Measurements from ENCODE around the gene PLA2G7. TPM values are rescaled to one million over a fixed set of nuclear protein-coding genes. Genes with fewer than 3 reads are reported as not detected.
"Not testable (repeated sequence)": the region's sequence is repeated elsewhere in the genome, so short reads cannot be mapped to it uniquely, and the experiment has no call there.

The PLA2G7 gene
- polyA plus RNA-seq, 3 donors, result 2.7 to 3.1 (median 2.8) TPM

DNA sequence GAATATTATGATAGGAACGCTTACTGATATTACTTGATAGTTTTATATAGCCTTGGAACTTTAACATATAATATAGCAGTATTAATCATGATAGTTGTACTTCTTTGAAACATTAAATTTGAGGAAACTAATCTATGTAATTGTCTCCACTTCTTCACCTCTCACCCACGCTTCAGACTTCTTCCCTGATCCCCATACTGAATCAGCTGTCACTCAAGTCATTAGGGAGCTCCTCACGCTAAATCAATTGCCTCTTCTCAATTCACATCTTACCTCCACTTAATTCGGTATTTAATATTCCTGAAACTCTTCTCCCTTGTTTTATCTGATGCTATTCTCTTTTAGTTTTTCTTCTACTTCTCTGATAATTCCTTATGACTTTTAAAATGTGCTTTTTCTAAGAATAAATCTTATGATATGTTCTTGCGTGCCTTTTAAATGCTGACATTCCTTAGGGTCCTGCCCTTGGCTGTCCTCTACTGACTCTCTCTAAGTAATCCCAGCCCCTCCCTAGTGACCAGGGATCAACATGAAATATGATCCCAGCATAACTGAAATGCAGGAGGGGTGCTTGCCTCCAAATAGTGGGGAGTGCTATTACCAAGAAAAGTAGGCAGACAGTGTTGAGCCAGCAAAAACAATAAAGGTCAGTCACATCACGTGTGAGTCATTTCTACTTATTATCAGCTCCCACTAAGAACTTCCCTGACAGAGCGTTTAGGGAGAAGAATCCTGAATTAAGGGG, 21.5 kb upstream of the PLA2G7 start:
- peak in 1 of 11 donors; percentile 1 for DNase-seq (ENCODE audit: extremely low read depth in 1 of 11, low read depth in 9 of 11, low spot score in 4 of 11)

DNA sequence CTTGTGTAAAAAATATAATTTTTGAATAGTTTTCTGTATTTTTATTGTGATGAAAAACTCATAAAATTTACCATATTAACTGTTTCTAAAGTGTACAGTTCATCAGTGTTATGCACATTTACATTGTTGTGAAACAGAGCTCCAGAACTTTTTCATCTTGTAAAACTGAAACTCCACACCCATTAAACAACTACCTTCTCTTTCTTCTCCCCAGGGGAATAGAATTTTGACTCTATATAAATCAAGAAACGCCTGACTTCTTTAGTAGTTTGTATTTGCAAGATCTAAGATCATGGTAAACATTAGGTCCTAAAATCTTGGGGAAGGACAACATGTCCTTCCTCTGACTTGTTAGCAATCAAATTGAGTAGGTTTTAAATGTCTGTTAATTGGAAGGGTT, 20.7 kb upstream of the PLA2G7 start:
- no peak for DNase-seq (ENCODE audit: extremely low read depth in 1 of 11, low read depth in 9 of 11, low spot score in 4 of 11)

DNA sequence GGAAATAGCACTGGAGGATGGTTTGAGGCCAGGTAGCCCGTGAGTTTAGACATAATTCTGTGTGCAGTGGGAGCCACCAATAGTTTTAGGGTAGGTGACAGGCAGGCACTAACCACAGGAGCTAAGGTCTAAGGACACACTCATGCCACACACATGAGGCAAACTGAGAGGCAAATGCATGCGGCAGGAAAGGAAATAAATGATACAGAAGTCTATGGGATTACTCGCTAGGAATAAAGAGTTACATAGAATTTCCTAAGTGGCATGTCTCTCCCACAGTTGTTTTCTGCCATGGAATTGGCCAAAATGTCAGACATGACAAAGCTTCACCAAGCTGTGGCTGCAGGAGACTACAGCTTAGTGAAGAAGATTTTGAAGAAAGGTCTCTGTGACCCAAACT, 16.5 kb upstream of the PLA2G7 start:
- no peak for DNase-seq (ENCODE audit: extremely low read depth in 1 of 11, low read depth in 9 of 11, low spot score in 4 of 11)

DNA sequence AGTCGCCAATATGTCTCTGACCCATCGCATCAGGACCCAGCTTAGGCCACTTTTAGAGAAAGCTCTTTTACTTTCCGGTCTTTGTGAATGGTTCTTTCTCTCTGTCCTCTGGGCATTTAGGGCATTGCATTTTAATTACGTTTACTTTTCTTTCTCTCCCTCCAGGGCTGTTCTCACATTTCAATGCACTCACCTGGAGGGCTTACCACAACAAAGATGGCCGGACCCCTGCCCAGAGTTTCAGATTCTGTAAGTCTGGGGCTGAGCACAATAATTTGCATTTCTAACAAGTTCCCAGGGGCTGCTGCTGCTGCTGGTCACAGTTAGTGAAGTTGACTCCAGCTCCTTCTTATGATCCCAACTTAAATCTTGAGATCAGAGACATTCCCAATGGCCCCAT, 14.6 kb upstream of the PLA2G7 start:
- no peak for DNase-seq (ENCODE audit: extremely low read depth in 1 of 11, low read depth in 9 of 11, low spot score in 4 of 11)

DNA sequence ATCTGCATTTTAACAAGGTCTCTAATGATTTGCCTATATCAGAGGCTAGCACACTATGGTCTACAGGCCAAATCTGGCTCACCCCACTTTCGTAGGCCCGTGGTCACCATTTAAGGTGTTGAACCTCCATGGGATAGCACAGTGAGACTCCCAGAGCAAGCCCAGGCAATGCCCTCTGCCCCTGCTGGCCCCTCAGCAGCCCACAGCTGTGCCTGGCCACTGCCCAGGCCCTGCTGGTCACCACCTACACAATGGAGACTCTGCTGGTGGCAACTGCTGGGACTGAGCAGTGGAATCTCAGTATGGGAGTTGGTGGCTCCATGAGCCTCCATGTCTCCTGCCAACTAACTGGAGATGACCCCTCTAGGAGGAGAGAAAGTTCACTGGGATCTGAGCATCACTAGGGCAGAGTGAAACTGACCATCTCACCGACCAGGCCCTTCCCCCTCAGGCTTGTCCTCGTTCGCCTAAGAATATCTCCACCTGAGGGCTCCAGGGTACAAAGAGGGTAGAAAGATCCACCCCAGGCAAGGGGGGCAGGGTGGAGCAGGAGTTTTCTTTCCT, 13.8 kb upstream of the PLA2G7 start:
- DNase-seq (ENCODE audit: extremely low read depth in 1 of 11, low read depth in 9 of 11, low spot score in 4 of 11), result no peak

DNA sequence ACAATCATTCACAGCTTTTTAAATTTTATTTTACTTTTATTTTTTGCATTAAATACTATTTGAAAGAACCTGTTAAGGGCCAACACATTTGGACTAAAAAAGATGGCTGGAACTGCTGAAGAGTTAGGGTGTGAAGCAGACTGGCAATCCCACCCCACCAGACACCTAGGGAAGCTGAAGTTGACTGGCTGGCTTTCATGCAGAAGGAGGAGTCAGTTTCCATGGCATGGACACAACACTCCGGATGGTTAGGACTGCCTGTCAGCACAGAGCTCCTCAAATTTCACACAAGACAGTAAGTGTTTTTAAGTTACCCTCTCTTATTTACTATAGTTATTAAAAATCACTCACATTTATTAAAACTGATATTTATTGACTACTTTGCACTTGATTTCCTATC, 11.5 kb upstream of the PLA2G7 start, which contains the start of gene ANKRD66:
TSS of gene ANKRD66 (plus strand) at position 238 of the 400 bp plus-strand sequence. CDS start 5,016 bp downstream, outside the sequence.
- peak in 1 of 11 donors; percentile 1 for DNase-seq (ENCODE audit: extremely low read depth in 1 of 11, low read depth in 9 of 11, low spot score in 4 of 11)

DNA sequence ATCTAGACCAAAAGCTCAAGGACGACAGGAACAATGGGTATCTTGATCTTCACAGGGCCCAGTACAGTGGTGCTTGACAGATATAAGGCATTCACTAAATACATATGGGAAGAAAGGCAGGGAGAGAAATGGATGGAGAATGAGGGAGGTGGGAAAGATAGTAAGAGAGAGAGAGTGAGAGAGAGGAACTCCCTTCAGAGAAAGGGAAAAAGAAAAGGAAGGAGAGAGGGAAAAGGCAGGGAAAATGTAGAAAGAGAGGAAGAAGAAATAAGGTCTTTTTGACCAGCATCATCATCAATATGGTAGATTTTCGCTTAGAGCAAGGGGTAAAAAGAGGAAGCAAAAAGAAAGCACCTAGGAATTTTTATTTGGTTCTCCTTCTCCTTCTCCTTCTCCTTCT, 10.8 kb upstream of the PLA2G7 start:
- no peak for DNase-seq (ENCODE audit: extremely low read depth in 1 of 11, low read depth in 9 of 11, low spot score in 4 of 11)

DNA sequence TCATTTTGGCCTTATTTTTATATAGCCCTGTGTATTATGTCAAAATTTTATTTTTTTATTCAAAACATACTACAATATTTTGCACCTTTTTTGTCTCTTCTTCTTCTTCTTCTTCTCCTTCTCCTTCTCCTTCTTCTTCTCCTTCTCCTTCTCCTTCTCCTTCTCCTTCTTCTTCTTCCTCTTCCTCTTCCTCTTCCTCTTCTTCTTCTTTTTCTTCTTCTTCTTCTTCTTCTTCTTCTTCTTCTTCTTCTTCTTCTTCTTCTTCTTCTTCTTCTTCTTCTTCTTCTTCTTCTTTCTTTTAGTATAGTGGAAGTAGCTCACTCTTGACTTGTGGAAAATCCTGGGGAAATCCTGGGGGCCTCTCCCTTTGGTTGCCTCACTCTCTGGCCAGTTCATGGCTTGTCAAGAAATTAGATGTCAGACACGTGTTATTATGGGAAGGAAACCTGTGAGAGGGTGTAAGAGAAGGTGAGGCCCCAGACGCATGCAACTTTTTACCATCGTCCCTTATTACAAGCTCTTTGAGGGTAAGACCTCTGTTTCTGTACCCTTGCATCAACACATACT, 9.1 kb upstream of the PLA2G7 start:
- not testable (repeated sequence) for DNase-seq (ENCODE audit: extremely low read depth in 1 of 11, low read depth in 9 of 11, low spot score in 4 of 11)

DNA sequence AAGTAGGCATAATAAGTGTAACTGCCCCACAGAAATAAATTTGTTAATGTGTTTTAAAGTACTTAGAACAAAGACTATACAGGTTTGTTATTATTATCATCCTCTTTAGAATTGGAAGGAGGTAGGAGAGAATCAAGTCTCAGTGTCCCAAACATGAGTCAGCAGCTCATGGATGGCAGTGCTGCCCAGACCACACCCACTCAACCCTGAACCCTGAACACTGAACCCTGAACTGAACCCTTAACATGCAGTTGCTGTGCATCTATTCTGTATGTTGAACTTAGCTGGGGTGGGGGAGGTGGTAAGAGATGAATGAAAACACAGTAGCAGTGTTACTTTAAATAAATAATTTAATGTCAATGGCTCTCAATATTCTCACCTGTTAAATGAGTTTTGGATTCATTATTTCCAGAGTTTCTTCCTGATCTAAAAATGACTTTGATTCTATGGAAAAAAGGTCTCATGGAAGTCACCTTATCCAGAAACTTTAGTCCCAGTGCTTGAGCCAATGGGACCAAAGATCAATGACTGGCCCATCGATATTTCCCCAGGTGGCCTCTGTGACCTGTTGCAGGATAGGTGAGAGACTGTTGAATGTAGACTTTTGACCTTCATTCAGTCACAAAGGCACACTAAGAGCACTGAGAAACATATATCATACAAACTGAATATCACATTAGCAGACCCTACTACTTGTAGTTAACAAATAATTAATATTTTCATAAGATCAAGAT, 8.4 kb upstream of the PLA2G7 start:
- DNase-seq (ENCODE audit: extremely low read depth in 1 of 11, low read depth in 9 of 11, low spot score in 4 of 11), result no peak

DNA sequence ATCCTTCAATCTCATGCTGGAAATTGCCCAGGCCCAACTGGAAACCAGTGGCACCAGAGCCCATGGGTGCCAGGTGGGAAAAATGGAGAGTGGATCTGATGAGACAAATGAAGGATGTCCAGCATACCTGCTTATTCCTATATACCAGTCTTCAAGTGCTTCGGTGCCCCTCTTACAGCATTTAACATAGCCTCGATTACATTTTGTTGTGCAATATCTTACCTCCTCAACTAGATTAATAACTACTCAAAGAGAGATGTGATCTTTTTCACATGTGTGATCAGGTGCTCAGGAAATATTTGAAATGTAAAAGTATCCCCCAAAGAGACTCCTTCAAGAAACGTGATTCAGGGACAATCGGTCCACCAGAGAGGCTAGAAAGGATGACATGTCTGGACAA, 6.7 kb upstream of the PLA2G7 start:
- DNase-seq (ENCODE audit: extremely low read depth in 1 of 11, low read depth in 9 of 11, low spot score in 4 of 11), result no peak

DNA sequence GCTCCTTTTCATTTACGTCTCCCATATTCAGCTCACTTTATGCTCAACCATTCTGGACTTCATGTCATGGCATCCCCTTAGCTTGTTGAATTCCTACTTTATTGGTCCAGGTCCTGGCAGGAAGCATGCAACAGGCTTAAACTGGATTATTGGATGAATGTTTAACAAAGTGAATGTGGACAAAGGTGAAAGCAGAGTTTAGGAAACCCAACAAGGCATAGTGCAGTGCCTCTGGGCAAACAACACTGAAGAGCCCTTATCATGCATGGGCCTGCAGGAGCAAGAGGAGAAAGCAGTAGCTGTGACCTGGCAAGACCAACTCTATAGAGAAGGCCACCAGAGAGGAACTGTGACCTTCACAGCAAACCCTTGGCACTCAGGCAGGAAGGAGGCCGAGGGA, 6.3 kb upstream of the PLA2G7 start:
- DNase-seq (ENCODE audit: extremely low read depth in 1 of 11, low read depth in 9 of 11, low spot score in 4 of 11), result no peak

DNA sequence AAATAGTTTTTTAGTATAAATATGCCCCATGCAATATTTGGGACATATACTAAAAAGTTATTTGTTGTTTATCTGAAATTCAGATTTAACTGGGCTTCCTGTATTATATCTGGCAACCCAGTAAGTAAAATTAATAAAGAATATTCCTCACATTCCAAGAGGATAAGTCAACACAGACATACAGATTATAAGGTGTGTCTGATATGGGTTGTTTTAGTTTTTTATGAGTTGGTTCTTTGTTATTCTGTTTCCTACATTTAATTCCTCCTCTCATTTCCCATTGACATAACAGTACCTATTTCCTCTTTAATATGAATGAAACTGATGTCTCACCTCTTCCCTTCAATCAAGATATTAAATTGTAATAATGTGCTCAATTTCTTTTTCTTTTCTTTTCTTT, 1.7 kb upstream of the PLA2G7 start:
- no peak for DNase-seq (ENCODE audit: extremely low read depth in 1 of 11, low read depth in 9 of 11, low spot score in 4 of 11)

DNA sequence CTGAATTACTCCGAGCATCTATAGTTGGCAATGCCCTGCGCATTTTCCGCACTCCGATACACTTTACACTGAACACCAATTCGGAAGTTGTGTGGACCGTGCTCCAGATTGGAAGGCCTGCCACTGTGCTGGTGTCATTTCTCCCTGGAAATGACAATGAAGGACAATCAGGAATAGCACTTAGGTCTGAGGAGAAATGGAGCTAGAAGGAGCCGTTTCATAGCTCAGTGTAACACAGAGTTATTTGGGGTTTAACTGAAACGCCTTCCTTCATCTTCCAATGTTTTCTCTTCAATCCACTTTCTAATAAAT, 501 bp upstream of the PLA2G7 start:
- DNase-seq (ENCODE audit: extremely low read depth in 1 of 11, low read depth in 9 of 11, low spot score in 4 of 11), result no peak

DNA sequence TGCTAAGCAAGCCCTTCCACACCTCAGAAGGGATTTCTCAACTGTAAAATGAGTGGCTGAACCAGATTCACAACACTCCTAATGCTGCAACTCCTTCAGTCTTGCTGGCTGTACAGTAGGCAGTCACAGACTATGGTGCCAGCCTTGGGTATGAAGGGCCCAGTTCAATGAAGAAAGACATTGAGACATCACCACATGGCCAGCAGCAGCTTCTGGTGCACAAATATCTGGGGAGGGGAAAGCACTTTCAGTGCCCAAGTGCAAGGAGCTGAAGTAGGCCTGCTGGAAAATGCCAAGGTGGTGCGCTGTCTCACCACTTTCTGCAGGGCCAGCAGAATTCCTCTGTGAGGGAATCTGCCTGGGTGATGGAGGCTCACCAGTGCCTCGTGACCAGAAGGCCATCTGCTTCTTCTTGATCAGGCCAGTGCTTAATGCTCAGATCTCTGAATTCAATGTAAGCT, 1.8 kb downstream of the PLA2G7 start:
- DNase-seq (ENCODE audit: extremely low read depth in 1 of 11, low read depth in 9 of 11, low spot score in 4 of 11), result no peak

DNA sequence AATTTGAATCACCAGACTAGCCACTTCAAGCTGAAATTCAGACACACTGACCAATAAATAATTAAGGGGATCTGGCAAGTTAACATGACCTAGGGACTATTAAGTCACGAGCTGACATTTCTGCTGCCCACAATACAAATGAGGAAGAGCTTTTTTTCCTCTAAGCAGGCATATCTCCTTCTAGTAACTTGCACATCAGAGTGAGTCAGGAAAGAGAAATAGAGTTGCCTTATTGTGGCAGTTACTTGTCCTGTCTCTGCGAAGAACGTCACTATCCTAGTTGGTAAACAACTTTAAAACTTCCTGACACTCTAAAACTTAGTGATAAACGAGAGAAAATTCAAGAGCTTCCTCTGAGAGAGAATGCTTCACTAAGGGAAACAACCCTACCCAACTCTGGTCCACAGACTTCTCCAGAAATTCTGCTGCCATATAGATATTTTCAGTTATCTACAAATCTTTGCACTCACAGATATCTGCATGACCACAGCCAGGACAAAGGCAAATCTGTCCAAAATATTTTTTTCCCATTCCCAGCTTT, 4.2 kb downstream of the PLA2G7 start:
- no peak for DNase-seq (ENCODE audit: extremely low read depth in 1 of 11, low read depth in 9 of 11, low spot score in 4 of 11)

DNA sequence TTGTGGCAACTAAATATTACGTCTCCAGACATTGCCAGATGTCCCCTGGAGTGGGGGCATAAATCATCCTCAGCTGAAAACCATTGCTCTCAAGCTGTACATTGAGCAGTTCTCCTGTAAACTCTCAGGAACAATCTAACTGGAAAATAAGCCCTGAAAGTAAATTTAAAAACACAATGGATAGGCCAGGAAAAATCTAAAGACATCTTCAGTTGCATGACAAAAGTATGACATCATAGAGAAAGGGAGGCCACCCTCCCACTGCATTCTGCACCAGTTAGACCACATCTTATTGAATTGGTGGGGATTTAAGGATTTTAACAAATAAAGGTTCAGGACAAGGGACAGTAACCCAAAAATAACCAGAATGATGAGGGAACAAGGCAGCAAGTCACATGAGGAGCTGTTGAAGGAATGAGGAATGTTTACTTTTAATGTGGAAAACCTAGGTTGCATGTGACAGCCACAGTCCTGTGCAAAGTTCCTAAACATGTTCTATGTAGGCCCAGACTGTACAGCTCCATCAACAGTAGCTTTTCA, 5.3 kb downstream of the PLA2G7 start:
- DNase-seq (ENCODE audit: extremely low read depth in 1 of 11, low read depth in 9 of 11, low spot score in 4 of 11), result no peak

DNA sequence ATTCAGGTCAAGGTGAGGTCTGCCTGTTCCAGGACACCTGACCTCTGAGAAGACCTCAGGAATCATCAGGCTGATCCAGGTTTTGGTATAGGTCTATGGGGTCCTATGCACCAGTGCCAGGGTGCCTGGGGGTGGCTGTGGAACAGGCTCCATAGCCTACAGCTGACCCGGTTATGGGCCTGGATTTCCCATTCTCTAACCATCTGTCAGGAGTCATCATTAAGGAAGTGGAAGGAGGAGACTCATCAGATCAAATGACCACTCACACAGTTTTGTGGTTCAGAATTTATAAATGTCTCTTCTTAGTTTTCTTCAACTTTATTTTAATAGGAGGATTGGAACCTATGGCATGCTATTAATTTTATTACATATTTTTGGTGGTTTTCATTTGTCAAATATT, 14.8 kb downstream of the PLA2G7 start:
- DNase-seq (ENCODE audit: extremely low read depth in 1 of 11, low read depth in 9 of 11, low spot score in 4 of 11), result no peak

DNA sequence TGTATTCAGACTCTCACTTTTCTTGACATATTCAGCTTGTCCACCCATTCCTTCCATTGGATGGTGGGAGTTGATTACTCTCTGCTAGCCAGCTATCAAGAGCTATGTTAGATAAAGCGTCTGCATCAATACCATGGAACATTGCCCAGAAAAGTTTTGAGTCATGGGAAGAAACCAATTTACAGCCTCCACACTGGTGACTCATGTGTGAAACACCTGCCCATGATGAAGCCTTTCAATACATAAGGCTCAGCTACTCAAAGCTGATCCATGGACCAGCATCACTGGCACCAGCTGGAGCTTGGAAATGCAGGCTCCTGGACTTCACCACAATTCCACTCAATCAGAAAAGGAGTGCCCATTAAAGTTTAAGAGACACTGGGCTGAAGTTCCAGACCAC, 16.1 kb downstream of the PLA2G7 start:
- no peak for DNase-seq (ENCODE audit: extremely low read depth in 1 of 11, low read depth in 9 of 11, low spot score in 4 of 11)

DNA sequence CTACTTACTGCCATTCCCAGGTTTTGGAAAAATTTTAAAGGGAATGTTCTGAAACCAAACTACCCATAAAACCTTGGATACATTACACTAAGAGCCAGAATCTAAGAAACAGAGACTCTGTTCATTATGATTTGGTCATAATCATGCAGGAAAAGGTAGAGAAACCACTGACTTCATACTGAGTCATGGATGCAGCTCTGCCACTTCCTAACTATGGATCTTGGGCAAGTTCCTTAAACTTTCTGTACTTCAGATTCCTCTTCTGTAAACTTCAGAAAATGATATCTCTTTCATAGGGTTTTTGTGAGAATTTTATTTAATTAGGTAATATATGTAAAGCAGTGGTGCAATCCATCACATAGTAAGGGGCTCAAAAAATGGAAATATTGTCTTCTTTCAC, 20.0 kb downstream of the PLA2G7 start:
- DNase-seq (ENCODE audit: extremely low read depth in 1 of 11, low read depth in 9 of 11, low spot score in 4 of 11), result no peak

DNA sequence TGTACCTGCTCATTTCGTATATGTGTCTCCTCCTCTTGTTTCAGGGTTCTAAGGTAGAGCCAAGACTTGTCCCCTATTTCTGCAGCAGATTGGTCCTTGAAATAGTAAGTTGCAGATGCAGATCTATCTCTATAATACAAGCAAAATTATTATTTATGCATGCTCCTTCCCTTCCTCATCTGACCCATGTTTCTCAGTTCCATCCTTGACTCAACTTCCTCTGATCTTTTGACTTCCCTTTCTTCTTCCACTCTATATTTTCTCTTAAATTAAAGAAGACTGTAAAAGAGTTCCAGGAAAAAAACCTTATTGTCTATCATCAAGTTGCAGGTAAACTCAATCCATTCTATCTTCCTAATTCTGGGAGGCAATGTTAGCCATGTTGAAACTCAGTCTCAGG, 23.7 kb downstream of the PLA2G7 start:
- no peak for DNase-seq (ENCODE audit: extremely low read depth in 1 of 11, low read depth in 9 of 11, low spot score in 4 of 11)

All from renal cortex interstitium (tissue), 11 donors.